GM21528 (cell line): ENCODE results near the gene ESPN.

ENCODE experiments used
- ATAC-seq: cut with Tn5 transposase; IDR thresholded peaks from one replicate; pipeline ENCODE4 v1.9.1; 2021; ENCODE audit warnings: mild to moderate bottlenecking, moderate library complexity; ENCODE audit not compliant: unreplicated experiment, low FRiP score

The ESPN gene

DNA sequence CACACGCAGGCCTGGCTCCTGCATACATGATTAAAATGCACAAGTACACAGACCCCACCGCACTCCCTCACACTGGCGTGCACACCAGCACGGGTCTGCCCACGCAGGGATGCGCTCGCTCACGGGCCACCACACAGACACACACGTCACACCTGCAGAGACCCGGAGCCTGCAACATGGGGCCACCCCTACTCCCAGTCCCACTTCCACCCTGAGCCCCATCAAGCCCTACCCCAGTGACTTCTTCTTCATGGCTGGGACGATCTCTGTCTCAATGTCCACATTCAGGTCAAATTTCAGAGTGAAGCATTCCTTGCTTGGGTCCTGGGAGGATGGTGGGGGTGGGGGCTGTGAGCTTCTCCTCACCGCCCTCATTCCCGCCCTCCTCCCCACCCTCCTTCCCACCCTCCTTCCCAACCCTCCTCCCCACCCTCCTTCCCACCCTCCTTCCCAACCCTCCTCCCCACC lies 50.3 kb downstream of the ESPN start:
- ATAC-seq = no peak

DNA sequence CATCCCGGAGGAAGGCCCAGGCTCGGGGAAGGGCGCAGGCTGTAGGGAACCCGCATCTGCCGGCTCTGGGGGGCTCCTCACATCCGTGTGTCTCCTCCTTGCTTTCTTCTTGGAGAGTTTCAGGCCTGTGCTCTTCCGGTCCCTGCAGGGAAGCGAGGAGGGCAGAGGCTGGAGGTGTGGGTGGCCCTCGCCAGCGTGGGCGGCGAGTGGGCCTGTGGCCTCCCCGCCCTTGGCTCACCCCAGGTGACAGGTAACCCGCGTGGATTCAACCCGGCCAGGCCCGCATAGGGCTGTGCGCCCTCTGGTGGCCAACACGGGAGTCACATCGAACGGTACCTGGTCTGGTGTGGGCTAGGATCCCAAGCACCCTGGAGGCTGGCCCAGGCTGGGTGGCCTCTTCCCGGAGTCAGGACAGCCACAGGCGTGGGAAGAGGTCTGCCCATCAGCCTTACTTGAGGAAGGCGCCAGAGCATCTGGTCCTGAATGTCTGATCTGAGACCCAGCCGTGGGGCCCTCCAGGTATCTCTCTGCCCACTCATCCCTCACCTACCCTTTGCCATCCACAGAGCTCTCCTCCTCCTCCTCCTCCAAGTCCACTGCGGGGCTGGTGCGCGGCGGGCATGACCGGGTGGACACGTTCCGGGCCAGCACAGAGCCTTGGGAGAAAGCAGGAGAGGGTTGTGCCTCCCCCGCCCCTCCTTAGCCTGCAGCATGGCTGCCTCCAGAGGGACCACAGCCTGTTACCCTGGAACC lies 51.0 kb downstream of the ESPN start:
- ATAC-seq = peak; percentile 74

DNA sequence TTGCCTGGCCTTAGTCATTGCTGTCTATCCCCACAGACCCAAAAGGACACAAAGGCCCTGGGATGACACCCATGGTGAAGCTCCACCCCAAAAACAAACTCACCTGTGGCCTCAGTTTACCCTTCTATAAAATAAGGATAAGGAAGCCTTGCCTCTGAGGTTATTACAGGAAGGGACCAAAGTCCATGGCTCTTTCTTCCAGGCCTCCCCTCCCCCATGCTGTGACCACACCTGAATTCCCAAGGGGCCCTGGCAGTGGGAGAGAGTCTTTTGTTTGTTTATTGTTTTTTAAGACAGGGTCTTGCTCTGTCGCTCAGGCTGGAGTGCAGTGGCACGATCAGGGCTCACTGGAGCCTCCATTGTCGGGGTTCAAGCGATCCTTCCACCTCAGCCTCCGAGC lies 51.9 kb downstream of the ESPN start:
- ATAC-seq = no peak

- ATAC-seq = no peak
Observed at GRCh38 chr1:6477039-6477820, 52.7 kb downstream of the ESPN start.

DNA sequence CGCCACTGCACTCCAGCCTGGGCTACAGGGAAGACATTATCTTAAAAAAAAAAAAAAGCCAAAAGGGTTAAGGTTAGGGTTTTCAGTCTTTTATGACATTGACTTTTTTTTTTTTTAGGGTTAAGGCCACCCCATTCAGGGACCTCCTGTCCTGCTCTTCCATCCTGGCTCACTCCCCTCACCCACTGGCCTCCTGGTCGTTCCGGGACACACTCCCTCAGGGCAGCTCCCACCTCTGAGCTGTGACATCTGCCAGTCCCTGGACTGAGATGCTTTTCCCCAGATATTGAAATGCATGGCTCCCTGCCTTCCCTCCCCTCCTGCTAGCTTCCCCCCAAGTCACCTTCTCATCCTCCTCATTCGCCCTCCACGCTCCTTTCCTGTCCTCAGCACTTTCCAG lies 57.2 kb downstream of the ESPN start:
- no peak for ATAC-seq

- no peak for ATAC-seq
Observed at GRCh38 chr1:6483017-6483760, 58.6 kb downstream of the ESPN start.

GRCh38 chr1:6483761-6484117 lies 59.2 kb downstream of the ESPN start:
- ATAC-seq = no peak

DNA sequence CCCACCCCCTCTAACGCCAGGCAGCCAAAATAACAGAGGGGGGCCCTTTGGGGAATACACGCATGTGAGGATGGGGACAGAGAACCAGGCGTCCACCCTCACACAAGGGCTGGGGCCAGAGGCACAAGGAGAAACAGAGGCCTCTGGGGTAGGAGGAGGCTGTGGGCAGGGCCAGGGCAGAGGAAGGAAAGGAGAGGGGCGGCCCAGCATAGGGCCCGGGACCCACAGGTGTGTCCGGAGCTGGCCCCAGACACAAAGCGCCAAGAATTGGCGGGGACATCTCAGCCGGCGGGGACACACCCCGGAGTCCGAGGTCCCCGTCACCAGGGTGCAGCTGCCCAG lies 60.2 kb downstream of the ESPN start:
- ATAC-seq = no peak

DNA sequence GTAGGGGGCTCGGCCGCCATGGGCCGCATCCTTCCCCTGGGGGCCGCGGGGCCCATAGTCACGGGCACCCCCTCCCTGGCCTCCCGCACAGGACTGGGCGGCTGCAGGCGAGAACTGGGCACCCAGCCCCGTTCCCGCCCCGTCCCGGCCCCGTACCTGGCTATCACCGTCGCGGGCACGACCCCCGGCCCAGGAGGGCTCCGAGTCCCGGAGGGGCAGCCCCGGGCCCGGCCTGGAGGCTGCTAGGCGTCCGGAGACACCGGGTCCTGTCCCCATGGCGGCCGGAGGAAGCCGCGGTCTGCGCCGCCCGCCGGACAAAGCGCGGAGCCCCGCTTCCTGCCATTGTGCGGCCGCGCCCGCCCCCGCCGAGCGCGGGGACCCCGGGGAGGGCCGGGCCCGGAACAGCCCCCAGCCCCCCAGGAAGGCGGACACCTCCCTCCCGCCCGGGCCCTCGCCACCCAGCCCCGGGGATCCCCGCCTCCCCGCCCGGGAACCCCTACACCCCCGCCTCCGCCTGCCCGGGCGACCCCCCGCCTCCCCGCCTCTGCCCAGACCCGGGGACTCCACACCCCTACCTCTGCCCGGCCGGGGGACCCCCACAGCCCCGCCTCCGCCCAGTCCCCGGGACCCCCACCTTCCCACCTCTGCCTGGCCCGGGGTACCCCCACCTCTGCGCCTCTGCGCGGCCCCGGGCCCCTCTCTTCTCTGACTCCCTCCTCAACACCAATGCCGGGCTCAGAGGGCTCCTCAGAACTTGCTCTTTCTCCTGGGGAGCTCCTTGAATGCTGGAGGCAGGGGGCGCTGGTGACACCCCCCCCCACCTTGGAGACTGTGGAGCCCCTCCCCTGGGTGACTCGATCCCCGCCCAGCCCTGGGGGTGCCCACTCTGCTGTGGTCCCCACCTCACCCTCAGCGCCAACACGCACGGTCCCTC lies 60.9 kb downstream of the ESPN start:
- ATAC-seq = no peak

GRCh38 chr1:6486433-6487011 lies 61.9 kb downstream of the ESPN start:
- ATAC-seq = no peak

DNA sequence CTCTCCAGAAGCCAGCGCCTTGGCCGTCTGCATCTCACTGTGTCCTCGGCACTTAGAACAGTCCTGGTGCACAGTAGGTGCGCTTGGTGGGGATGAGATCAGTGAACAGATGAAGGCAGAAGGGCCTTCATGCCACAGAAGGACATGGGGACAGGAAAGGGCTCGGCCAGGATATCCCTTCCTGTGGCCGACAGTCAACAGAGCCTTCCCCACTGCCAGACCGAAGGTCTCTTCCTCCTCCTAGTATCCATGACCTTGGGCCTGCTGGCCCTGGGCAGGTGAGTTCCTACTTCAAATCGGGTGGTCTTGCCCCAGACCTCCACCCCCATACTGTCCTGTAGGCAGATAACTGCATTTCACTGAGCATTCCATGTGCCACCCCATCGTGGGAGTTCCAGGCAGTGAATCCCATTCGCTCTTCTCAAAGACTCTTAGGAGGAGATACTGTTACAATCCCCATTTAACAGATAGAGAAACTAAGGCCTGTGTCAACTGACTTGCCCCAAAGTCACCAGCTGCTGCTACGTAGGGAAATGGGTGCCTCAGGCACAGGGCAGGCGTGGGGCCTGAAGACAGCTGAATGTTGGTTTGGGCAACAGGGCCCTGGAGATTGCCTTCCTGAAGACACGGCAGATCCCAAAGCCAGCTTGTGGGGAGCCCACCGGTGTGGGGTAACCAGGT lies 63.4 kb downstream of the ESPN start:
- ATAC-seq = no peak

DNA sequence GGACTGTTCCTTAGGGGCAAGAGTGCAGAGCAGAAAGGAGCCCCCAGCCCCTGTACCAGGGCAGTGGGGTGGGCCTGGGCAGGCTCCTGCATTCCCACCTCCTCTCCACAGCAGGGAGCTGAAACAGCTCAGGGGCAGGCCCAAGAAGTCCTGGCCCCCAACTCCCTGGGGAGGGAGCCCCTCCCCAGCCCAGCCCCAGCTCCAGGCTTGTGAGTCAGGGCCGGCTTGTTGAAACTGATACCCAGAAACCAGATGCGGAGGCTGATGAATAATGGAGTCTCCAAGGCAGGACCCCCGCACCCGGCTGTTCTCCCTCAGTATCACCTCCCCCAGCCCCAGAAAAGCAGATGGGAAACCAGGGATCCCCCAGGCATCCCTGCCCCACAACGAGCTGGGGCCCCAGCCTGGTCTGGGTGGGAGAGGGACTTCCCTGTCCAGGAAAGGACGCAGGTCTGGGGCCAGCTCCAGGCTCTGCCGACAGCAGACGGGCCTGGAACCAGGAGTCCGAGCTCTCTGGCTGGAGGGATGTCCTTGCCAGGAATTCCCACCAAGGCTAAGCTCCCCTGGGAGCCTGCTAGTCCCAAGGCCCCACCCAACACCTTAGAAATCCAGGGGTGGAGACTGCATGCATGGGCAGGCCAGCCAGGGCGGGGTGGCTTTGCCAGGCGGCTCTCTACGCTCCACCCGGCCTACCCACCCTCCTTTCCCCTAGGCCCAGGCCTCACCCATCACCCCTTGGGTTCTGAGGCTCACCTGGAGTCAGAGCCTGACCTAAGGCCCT lies 64.2 kb downstream of the ESPN start:
- no peak for ATAC-seq

- ATAC-seq = no peak
Observed at GRCh38 chr1:6489383-6489765, 64.8 kb downstream of the ESPN start.

- ATAC-seq = peak; percentile 59
Observed at GRCh38 chr1:6489799-6490180, 65.2 kb downstream of the ESPN start.

DNA sequence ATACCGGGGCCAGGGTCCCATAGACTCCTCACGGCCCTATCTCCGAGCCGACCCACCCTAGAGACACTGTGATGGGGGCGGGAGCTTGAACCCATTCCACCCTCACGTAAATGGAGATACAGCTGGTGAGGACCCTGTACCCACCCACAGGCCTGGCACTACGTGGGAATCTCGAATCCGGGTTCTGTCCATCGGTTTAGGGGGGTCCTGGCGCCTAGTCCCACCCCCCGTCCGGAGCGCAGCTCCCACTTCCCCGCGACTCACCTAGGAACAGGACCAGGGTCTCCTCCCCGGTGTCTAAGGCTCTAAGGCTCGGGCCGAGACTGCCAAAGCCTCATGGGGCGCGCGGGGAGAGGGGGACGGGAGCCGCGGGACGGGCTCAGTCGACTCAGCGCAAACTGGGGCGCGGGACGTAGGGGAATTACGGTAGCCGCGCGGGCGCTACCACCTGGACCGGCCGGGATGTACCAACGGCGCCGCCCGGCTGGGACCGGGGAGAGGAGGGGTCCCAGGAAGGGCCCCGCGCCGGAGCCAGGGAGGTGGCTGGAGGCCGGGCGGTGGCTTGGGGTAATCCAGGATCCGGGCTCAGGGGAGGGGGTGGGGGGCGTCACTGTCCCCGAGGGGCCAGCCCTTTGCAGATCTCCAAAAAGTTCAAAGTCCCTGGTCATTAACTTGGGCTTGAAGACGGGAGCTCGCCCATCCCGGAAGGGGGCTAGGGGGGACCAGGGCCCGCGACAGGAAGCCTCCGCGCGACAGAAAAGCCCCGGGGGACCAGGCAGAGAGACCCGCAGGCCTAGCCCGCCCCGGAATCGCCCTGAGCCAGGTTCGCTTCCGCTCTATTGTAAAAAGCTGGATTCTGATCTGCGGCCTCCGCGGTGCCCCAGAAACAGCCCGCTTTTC lies 65.9 kb downstream of the ESPN start:
- ATAC-seq = no peak

- ATAC-seq = no peak
Observed at GRCh38 chr1:6491081-6491449, 66.5 kb downstream of the ESPN start.

GRCh38 chr1:6491480-6491962 lies 66.9 kb downstream of the ESPN start, which contains the start of gene PLEKHG5:
TSS of gene PLEKHG5 (minus strand) at chr1:6491667. CDS start at chr1:6477571, 14,096 bp downstream.
- ATAC-seq = no peak

DNA sequence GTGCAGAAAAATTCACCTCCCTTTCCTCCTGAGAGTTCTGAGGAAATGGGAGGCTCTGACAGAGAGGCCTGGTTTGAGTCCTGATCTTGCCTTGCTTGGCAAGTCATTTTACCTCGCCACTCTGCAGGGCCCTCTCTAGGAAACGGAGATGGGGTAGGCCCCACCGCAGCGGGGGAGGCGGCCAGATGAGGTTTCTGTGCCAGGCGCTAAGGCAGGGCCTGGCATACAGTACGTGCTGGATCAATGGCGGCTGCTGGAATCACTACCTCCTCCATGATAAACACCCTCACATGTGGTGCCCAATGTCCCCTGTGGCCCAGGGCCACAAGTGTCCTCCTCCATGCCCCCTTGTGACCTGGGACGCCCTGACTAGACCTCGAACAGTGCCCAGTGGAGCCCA lies 67.4 kb downstream of the ESPN start:
- no peak for ATAC-seq
